Measurements from ENCODE around the gene BCL7A. TPM values are rescaled to one million over a fixed set of nuclear protein-coding genes. Genes with fewer than 3 reads are reported as not detected.

BCL7A gene
- polyA plus RNA-seq, 1 of the 3 experiments (the other 2 are of a cell fraction), result 34.0 TPM

- CTCF ChIA-PET, result no interaction called here
- H3K9me2 ChIP-seq, result no peaks in the 10 kb centered on the region
Observed at GRCh38 chr12:122013136-122013535, 8.5 kb upstream of the BCL7A start.

More at GRCh38 chr12:122013136-122013535, 8.5 kb upstream of the BCL7A start:
- DNase-seq, result no peak
- H3K79me2 ChIP-seq (ENCODE audit: insufficient read depth), result no peaks in the 10 kb centered on the region
- POLR2A ChIA-PET, result no interaction called here
- no peak overlapping the region for H3K9ac ChIP-seq
- TF ChIP-seq GABPA (IDR thresholded peaks at IDR 0.05; ENCODE audit: low read depth), result no peak
- TF ChIP-seq RCOR1 (IDR thresholded peaks at IDR 0.05; ENCODE audit: low read length), result no peak
- no peak for TF ChIP-seq PBX3 (IDR thresholded peaks at IDR 0.05)
- TF ChIP-seq REST (IDR thresholded peaks at IDR 0.05; ENCODE audit: low read depth, low read length), result no peak
- no peak for TF ChIP-seq FOSL2 (IDR thresholded peaks at IDR 0.05; ENCODE audit: borderline replicate concordance, low read depth)
- no peak for TF ChIP-seq FOXJ3 (CRISPR knock-in tag; IDR thresholded peaks at IDR 0.05)
- TF ChIP-seq USF1 (IDR thresholded peaks at IDR 0.05; ENCODE audit: borderline replicate concordance, low read depth), result no peak
- no peak for TF ChIP-seq TCF12 (IDR thresholded peaks at IDR 0.05)
- no peak overlapping the region for H3K4me2 ChIP-seq
- WGBS (ENCODE audit: low lambda C conversion rate), result over 99% methylated on average over 4 of the region's 4 CpGs
- no peaks in the 10 kb centered on the region for H3K36me3 ChIP-seq (replicated peaks in 1 of 2; ENCODE audit: control insufficient read depth in 1 of 2, insufficient read depth in 2 of 2, low read length in 1 of 2)
- H3K27me3 ChIP-seq (ENCODE audit: insufficient read depth), result no peaks in the 10 kb centered on the region
- no peaks in the 10 kb centered on the region for H4K20me1 ChIP-seq (ENCODE audit: insufficient read depth)
- no peak overlapping the region for H3K27ac ChIP-seq (ENCODE audit: low read depth in 2 of 2, low read length in 1 of 2)
- H3K4me3 ChIP-seq (ENCODE audit: low read depth in 2 of 2, low read length in 1 of 2), result no peak overlapping the region
- H2AFZ ChIP-seq (ENCODE audit: low read depth), result no peak overlapping the region
- H3K4me1 ChIP-seq (ENCODE audit: control insufficient read depth in 1 of 2, insufficient read depth in 2 of 2, low read depth in 1 of 2, low read length in 1 of 2), result no peaks in the 10 kb centered on the region
- peaks cover 2% of the 10 kb centered on the region for H3F3A ChIP-seq (replicated peaks; ENCODE audit: insufficient read depth)
- H3K9me3 ChIP-seq, result no peaks in the 10 kb centered on the region; the same call in 1 of the 2 replicates
